Left ventricle myocardium inferior (tissue), 1 donor: ENCODE data around the gene MTERF2. TPM values are rescaled to one million over a fixed set of nuclear protein-coding genes. Genes with fewer than 3 reads are reported as not detected.
A peak's percentile ranks its signal among the peaks of the same experiment; 100 is the strongest.
"Not testable (repeated sequence)": the region's sequence is repeated elsewhere in the genome, so short reads cannot be mapped to it uniquely, and the experiment has no call there.

Experiments used
- DNase-seq: peaks from one replicate; pipeline ENCODE4 v3.0.0-alpha.2; 2020
- H3K27ac ChIP-seq: fragments of 200-600 bp; replicated peaks from 2 replicates; pipeline ENCODE4 v1.8.0; 2021
- H3K27me3 ChIP-seq: fragments of 200-600 bp; 2 replicates; pipeline ENCODE4 v1.8.0; 2021; ENCODE audit warnings: low read depth
- H3K36me3 ChIP-seq: fragments of 200-600 bp; 2 replicates; pipeline ENCODE4 v1.8.0; 2021
- H3K4me1 ChIP-seq: fragments of 200-600 bp; 2 replicates; pipeline ENCODE4 v1.8.0; 2021
- H3K4me3 ChIP-seq: fragments of 200-600 bp; 2 replicates; pipeline ENCODE4 v1.8.0; 2021; ENCODE audit warnings: mild to moderate bottlenecking, moderate library complexity
- H3K9me3 ChIP-seq: fragments of 200-600 bp; replicated peaks from 2 replicates; pipeline ENCODE4 v1.8.0; 2021
- CTCF ChIP-seq: fragments of 200-600 bp; IDR thresholded peaks from 2 replicates; pipeline ENCODE4 v1.8.0; 2021; ENCODE audit warnings: antibody characterized with exemption, mild to moderate bottlenecking, borderline replicate concordance
- intact Hi-C: fragments of 100-400 bp; cut with micrococcal nuclease; formaldehyde crosslinking; loops from one replicate; pipeline ENCODE4 v1.11.0; 2022
- total RNA-seq: library from RNA; stranded (reverse); fragmentation: NEBNext Ultra II Directional; extraction: Animal tissue kit (Norgen Biotek cat#: 25700); gene quantifications from one replicate; pipeline ENCODE4 v1.2.1, GENCODE V29; 2021
- donor health status: DM: no; HTN: yes; CAD: no; lungs with severe emphysema.

MTERF2 gene
- total RNA-seq, 1 donor from 2014 or later: 35.6 TPM

- H3K4me1 ChIP-seq: peaks cover 64% of the 10 kb centered on the region
- DNase-seq: no peak
- no peak overlapping the region for H3K27ac ChIP-seq
- no peaks in the 10 kb centered on the region for H3K36me3 ChIP-seq
- no peak for TF ChIP-seq CTCF
- no peak overlapping the region for H3K4me3 ChIP-seq
- no peaks in the 10 kb centered on the region for H3K27me3 ChIP-seq
- no peaks in the 10 kb centered on the region for H3K9me3 ChIP-seq
- intact Hi-C loops: no loop called here
Measured at GRCh38 chr12:107031061-107031460, 44.1 kb upstream of the MTERF2 start.

GRCh38 chr12:107029081-107029480, 42.1 kb upstream of the MTERF2 start:
- H3K4me3 ChIP-seq: no peak overlapping the region
- intact Hi-C loops: no loop called here
- no peaks in the 10 kb centered on the region for H3K9me3 ChIP-seq
- H3K27ac ChIP-seq: no peak overlapping the region
- peaks cover 72% of the 10 kb centered on the region for H3K4me1 ChIP-seq
- no peak for DNase-seq
- H3K27me3 ChIP-seq: no peaks in the 10 kb centered on the region
- no peak for TF ChIP-seq CTCF
- no peaks in the 10 kb centered on the region for H3K36me3 ChIP-seq

GRCh38 chr12:107027636-107028053, 40.7 kb upstream of the MTERF2 start:
- Histone ChIP-seq H3K9me3 (no peaks in the 10 kb centered on the region), H3K4me1 (peaks cover 72% of the 10 kb centered on the region), H3K4me3 (peak overlapping the region; percentile 37), H3K27me3 (no peaks in the 10 kb centered on the region), H3K36me3 (no peaks in the 10 kb centered on the region), H3K27ac (peak overlapping the region; percentile 72)
- intact Hi-C loops: no loop called here
- DNase-seq: no peak
- no peak for TF ChIP-seq CTCF

- H3K4me3 ChIP-seq: peak overlapping the region; percentile 37
- peak overlapping the region; percentile 72 for H3K27ac ChIP-seq
- TF ChIP-seq CTCF: no peak
Measured at GRCh38 chr12:107026806-107027635, 40.1 kb upstream of the MTERF2 start.

GRCh38 chr12:107026356-107026755, 39.4 kb upstream of the MTERF2 start:
- intact Hi-C loops, H3K36me3 ChIP-seq, H3K9me3 ChIP-seq, H3K4me3 ChIP-seq, H3K27me3 ChIP-seq, DNase-seq: not testable (repeated sequence)
- Histone ChIP-seq H3K4me1 (peaks cover 61% of the 10 kb centered on the region), H3K27ac (peak overlapping the region; percentile 72)

More at GRCh38 chr12:107026806-107027635, 40.1 kb upstream of the MTERF2 start:
- intact Hi-C loops: no loop called here
- no peaks in the 10 kb centered on the region for H3K27me3 ChIP-seq
- peaks cover 68% of the 10 kb centered on the region for H3K4me1 ChIP-seq
- no peaks in the 10 kb centered on the region for H3K36me3 ChIP-seq
- H3K9me3 ChIP-seq: no peaks in the 10 kb centered on the region
- DNase-seq: no peak

GRCh38 chr12:107025671-107026070, 38.7 kb upstream of the MTERF2 start:
- Histone ChIP-seq H3K9me3 (no peaks in the 10 kb centered on the region), H3K4me1 (peaks cover 54% of the 10 kb centered on the region), H3K27me3 (no peaks in the 10 kb centered on the region), H3K27ac (no peak overlapping the region), H3K4me3 (no peak overlapping the region), H3K36me3 (peaks cover 7% of the 10 kb centered on the region)
- no peak for DNase-seq
- intact Hi-C loops: no loop called here
- no peak for TF ChIP-seq CTCF
